GM19099 (cell line): ENCODE data around the gene CCNB1IP1.
A peak's percentile ranks its signal among the peaks of the same experiment; 100 is the strongest.

Experiments used
- POLR2A ChIP-seq: IDR thresholded peaks from 3 replicates; pipeline ENCODE4 v1.6.1; 2011; ENCODE audit warnings: low read depth; ENCODE audit not compliant: insufficient read length; ENCODE audit errors: extremely low read depth

CCNB1IP1 gene, protein sequence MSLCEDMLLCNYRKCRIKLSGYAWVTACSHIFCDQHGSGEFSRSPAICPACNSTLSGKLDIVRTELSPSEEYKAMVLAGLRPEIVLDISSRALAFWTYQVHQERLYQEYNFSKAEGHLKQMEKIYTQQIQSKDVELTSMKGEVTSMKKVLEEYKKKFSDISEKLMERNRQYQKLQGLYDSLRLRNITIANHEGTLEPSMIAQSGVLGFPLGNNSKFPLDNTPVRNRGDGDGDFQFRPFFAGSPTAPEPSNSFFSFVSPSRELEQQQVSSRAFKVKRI

DNA sequence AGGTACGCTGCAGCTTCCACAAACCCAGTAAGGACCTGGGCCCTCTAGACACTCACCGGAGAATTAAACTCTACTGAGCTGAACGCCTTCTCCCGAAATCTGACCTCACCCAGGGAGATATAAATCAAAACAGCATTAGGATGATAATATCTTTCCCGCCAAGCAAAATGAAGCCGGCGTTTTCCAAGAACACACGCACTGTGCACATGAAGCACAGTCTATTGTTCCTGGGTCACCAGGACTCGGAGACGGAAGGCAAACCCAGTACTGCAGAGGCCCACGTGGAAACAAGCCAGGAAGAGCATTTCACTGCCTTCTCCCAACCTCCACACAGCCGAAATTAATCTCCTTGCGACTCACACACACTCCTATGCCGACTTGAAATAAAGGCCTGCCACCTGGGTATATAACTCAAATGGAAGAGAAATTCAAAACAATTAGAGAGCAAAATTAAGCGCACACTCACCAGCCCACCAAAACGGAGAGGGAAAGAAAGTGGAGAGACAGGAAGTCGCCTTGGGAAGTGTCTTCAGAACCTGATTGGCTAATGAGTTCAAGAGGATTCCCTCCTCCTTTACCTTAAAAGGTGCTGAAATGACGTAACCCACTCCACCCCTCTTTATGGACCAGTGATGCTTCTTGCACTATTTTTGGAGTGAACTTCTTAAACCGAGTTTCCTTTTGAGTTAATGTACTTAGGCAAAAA, at the start of gene CCNB1IP1:
Gene CCNB1IP1 (minus strand): TSS at position 492 of the 706 bp plus-strand sequence. CDS start 16,756 bp downstream, outside the sequence.
- TF ChIP-seq POLR2A, result peak; percentile 70

DNA sequence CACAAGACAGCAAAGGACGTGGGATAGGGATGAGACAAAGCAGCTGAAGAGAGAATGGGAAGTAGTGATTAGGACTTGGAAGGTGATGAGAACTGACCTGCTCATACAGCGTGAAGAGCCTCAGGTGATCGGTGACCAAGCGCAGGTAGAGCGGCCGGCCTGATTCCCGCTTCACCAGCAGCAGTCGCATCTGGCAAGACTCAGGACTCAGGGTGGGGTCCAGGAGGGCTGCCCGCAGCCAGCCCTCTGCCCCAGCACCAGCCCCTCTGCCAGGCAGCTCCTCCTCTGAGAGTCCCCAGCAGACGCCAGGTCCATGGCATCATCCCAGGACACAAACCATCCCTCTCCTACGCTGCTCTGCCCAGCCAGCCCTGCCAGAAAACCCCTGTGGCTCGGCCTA, 49.4 kb upstream of the CCNB1IP1 start:
- TF ChIP-seq POLR2A, result no peak

DNA sequence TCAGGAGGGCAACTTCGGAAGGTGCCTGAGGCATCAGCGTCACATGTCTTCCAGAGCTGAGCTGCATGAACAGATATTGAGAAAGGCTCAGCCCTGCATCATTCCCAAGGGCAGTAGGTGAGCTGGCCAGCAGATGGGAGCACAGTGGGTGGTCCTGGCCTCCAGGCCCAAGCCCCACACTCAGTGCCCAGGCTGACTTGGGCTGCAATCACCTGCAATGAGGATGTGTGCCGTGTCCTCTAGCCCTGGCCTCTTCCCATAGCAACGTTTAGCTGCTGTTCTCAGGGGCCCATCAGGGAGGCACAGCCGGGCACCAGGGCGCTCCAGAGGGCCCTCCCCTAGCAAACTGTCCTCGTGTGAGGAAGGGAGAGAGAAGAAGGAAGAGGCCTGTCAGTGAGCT, 48.3 kb upstream of the CCNB1IP1 start:
- TF ChIP-seq POLR2A, result no peak

DNA sequence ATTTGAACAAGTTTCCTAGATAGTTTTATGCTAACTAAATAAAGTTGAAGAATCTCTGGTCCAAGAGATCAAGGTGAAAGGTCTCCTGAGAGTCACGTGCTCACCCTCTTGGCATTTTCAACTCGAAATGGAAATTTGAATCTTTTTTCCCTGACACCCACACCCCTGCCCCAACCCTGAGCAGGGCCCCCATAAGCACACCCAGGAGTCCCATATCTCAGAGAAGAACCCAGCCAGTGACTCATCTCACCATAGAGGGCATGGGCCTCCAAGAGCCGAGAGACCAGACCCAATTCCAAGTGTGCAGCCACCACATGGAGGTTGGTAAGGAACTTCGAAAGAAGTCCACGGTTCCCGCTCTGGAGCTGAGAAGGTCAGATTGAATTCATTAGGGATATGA, 47.6 kb upstream of the CCNB1IP1 start:
- no peak for TF ChIP-seq POLR2A

DNA sequence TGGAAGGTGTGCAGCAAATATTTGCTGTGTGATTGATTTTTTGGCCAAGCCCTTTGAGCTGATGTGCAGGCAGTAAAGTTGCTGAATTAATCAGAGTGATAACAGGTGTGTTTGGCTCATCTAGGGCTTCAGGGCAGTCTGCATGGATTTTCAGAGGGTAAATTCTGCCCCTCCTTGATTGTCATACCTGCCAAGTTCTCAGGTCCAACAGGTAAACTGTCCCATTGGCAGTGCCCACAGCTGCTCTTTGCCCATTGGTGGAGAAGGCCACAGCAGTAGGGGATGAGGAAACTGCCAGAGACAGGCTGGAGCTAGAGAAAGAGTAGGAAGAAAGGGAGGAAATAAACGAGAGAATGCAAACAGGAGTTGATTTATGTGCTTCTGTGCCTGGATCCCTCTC, 46.7 kb upstream of the CCNB1IP1 start:
- TF ChIP-seq POLR2A, result no peak

DNA sequence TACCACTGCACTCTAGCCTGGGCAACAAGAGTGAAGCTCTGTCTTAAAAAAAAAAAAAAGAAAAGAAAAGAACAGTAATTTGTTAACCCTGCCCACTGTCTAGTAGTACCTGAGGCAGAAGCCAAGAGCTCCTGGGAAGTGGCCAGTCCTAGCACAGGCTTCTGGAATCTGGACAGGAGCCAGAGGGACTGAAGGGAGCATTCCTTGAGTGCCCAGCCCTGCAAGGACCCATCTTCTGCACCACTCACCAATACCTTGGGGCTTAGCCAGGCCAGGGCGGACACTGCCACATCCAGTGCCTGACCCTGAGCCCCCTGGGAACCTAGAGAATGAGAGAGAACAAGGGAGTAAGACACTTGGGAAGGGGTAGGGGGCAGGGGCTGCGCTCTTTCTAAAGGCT, 44.1 kb upstream of the CCNB1IP1 start:
- TF ChIP-seq POLR2A, result no peak

DNA sequence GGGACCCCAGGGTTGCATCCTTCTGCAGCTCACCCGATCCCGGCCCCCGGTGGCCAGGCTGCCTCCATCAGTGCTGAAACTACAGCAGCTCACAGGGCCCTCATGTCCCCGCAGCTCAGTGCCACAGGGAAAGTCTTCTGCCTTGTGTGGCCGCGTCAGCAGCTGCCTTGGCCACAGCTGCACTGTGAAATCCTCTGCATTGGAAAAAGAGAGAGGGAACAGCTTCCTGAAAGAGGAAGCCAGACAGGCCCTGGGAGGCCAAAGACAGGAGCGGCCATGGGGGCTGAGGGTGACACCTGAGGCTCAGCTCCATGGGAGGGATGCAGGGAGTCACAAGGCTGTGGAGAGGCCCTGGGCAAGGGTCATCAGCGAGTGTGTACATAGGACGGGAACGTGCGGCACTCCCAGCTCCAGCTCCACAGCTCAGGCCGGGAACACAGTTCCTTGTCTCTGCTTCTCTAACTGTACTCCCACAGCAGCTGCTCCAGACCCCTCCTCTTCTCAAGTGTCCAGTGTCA, 43.1 kb upstream of the CCNB1IP1 start:
- TF ChIP-seq POLR2A, result no peak

DNA sequence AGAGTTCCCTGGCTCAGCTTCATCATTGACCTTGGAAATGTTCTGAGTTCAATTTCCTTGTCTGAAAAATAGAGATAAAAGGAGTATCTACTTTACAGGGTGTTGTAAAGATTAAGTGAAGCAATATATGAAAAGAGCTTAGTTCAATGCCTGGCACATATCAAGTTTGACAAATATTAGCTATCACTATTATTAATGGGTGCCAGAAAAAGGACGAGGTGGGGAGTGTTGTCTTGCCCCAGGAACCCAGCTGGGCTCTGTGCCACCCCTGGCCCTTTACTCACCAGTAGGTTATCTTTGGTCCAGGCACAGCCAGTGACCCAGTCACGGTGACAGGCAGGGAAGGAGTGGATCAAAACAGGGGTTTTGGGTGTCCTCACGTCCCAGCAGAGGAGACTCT, 42.4 kb upstream of the CCNB1IP1 start:
- no peak for TF ChIP-seq POLR2A

DNA sequence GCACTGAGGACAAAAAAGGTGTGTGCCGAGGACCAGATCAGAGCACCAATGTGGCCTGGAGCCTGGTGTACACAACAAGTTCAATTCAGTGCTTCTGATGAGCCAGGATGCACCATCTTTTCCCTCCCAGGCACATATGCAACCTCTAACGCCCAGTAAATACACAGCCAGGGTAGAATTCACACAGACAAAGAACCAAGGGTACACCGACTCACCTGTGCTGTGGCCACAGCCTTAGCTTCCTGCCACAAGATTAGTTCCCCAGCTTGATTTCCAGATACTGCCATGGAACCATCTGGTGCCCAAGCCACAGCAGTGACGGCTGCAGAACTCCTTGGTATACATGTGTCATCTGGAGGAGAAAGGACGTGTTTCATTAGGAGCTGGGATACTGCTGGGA, 39.7 kb upstream of the CCNB1IP1 start:
- no peak for TF ChIP-seq POLR2A

DNA sequence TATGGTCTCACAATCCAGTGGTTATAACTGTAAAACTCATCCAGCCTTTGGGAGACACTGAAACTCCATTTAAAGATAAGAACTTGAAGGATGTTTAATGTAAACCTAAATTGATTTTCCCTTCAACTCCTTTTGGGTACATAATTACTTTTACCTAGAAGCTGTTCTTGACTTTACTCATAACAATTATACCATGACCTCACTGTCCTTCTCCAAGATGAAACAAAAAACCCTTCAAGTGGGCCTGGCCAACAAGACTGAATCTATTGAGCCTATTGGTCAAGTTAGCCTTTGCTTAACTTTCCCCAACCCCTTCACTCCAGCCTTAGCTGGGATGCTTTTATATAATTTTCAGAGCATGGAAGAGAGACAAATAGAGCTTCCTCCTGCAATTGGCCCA, 32.8 kb upstream of the CCNB1IP1 start:
- TF ChIP-seq POLR2A, result no peak

DNA sequence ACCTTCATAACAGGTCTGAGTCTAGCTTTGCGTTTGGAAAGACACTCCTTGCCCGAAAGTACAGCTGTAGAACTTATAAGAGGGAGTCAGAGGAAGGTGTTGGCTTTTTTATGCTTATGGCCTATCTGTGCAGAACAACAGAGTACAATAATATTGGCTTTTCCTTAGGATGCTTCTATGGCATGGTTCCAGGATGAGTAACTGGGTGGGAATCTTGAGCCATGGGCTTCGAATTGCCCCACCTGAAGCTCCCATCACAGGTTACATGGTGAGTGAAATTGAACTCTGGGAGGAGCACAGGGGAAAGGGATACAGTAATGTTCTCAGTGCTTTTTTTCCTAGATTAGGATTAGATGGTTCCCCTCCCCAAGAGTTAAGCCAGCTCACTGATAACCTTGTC, 23.3 kb upstream of the CCNB1IP1 start:
- no peak for TF ChIP-seq POLR2A

DNA sequence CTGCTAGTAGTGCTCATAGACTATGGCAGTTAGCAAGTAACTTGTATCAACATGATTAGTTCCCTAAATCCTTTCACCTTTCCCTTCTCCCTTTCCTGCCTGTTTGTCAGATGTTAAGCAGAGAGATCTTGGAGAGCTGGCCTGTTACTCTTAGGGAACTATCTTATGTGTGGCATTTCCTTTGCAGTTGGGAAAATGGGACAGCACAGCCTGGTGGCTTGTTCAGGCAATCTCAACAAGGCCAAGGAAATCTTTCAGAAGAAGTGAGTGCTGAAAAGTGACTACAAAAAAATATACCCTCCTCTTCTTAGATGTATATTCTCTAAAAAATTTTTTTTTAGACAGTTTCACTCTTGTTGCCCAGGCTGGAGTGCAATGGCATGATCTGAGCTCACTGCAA, 17.8 kb upstream of the CCNB1IP1 start:
- no peak for TF ChIP-seq POLR2A

DNA sequence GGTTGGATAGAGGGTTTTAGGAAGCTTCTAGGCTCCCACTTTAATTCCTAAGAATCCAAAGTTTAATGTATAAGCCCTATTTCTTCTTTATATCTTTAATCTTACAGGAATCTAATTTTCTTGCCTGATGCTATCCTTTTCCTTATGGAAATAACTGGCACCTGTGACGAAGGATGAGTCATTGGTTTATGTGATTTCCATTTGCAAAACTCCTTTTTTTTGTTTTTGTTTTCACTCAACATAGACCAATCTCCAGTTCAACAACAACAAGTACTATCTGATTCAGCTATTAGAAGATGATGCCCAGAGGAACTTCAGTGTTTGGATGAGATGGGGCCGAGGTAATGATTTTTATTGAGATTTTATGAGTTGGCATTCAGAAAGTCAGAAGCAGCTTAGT, 17.2 kb upstream of the CCNB1IP1 start:
- TF ChIP-seq POLR2A, result no peak

DNA sequence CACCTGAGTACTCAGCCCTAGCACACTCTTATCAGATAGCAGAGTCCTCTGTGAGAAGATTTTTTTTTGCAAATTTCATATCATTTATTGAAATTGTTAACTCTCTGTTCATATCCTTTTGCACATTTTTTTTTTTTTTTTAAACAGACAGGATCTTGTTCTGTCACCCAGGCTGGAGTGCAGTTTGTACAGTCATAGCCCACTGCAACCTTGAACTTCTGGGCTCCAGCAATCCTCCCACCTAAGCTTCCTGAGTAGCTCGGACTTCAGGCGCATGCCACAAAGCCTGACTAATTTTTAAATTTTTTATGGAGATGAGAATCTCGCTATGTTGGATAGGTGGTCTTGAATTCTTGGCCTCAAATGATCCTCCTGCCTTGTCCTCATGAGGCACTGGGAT, 14.7 kb upstream of the CCNB1IP1 start:
- no peak for TF ChIP-seq POLR2A

DNA sequence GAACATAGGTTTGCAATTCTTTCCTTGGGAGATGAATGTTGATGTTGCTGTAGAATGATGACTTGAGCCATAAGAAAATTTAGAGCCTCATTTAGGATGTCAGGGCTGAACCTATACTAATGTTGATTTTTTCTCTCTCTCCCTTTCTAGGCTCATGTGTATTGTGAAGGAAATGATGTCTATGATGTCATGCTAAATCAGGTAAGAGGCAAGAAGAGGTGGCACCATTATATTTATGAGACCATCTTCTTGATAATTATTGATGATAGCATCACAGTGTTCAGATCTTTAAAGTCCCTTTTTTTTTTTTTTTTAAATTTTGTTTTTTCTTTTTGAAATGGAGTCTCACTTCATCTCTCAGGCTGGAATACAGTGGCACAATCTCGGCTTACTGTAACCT, 13.6 kb upstream of the CCNB1IP1 start:
- no peak for TF ChIP-seq POLR2A

DNA sequence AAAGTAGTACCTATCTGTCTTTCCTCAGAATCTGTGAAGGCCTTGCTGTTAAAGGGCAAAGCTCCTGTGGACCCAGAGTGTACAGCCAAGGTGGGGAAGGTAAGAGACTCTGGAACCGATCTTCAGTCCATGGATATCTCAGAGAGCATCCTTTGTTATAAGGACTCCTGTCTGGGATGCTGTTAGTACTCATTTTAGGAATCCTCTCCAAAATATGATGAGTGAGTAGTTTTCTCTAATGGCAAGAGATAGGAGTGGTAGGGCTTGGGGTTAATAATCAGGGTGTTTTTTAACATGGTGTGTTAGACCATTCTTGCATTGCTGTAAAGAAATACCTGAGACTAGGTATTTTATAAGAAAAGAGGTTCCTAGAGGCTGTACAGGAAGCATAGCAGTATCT, 12.3 kb upstream of the CCNB1IP1 start:
- TF ChIP-seq POLR2A, result no peak
